Activated effector memory CD4-positive, alpha-beta T cell treated with anti-CD3 and anti-CD28 coated beads, Interleukin-2, amount 50 U/mL, for 16 hours (primary cell): ENCODE data around the gene AZGP1.
A peak's percentile ranks its signal among the peaks of the same experiment; 100 is the strongest.
"Not testable (repeated sequence)": the region's sequence is repeated elsewhere in the genome, so short reads cannot be mapped to it uniquely, and the experiment has no call there.

Source experiments
- DNase-seq: peaks from one replicate; pipeline ENCODE4 v3.0.0-alpha.2; 2020

The AZGP1 gene

GRCh38 chr7:99949645-99950228, 26.1 kb downstream of the AZGP1 start:
- no peak for DNase-seq

GRCh38 chr7:99947608-99948007, 28.2 kb downstream of the AZGP1 start:
- no peak for DNase-seq

- DNase-seq: no peak
Measured at GRCh38 chr7:99944497-99945070, 31.2 kb downstream of the AZGP1 start.

GRCh38 chr7:99943641-99944496, 32.0 kb downstream of the AZGP1 start:
- no peak for DNase-seq

- DNase-seq: no peak
Measured at GRCh38 chr7:99938296-99938695, 37.5 kb downstream of the AZGP1 start.

- not testable (repeated sequence) for DNase-seq
Measured at GRCh38 chr7:99935009-99935408, 40.8 kb downstream of the AZGP1 start.

GRCh38 chr7:99930376-99930775, 45.5 kb downstream of the AZGP1 start:
- no peak for DNase-seq

- no peak for DNase-seq
Measured at GRCh38 chr7:99929730-99930053, 46.1 kb downstream of the AZGP1 start.

- peak; percentile 72 for DNase-seq
Measured at GRCh38 chr7:99928994-99929729, 46.7 kb downstream of the AZGP1 start, which contains the start of gene GJC3. GJC3 (minus strand) TSS chr7:99929620; CDS start chr7:99929620, 0 bp downstream.

GRCh38 chr7:99928188-99928587, 47.6 kb downstream of the AZGP1 start:
- DNase-seq: no peak

GRCh38 chr7:99927536-99927935, 48.3 kb downstream of the AZGP1 start:
- no peak for DNase-seq

GRCh38 chr7:99926321-99926720, 49.5 kb downstream of the AZGP1 start:
- no peak for DNase-seq

GRCh38 chr7:99923200-99923599, 52.6 kb downstream of the AZGP1 start:
- DNase-seq: no peak

- DNase-seq: no peak
Measured at GRCh38 chr7:99920149-99920548, 55.7 kb downstream of the AZGP1 start.

GRCh38 chr7:99919814-99920112, 56.1 kb downstream of the AZGP1 start:
- no peak for DNase-seq

- peak; percentile 96 for DNase-seq
Measured at GRCh38 chr7:99918959-99919813, 56.6 kb downstream of the AZGP1 start, which contains the start of gene TRIM4. TRIM4 (minus strand) TSS chr7:99919530; CDS start chr7:99919401, 129 bp downstream.
